HK-2 (cell line): ENCODE measurements around the gene OR2B3.
A peak's percentile ranks its signal among the peaks of the same experiment; 100 is the strongest.
"Not testable (repeated sequence)": the region's sequence is repeated elsewhere in the genome, so short reads cannot be mapped to it uniquely, and the experiment has no call there.

Experiments used
- DNase-seq: peaks from one replicate; pipeline ENCODE4 v3.0.0-alpha.2; 2018; ENCODE audit not compliant: unreplicated experiment

The OR2B3 gene

GRCh38 chr6:29087213-29087612 lies at the start of gene OR2B3:
TSS of gene OR2B3 (minus strand) at chr6:29087313. CDS start at chr6:29087248, 65 bp downstream.
- DNase-seq: no peak

GRCh38 chr6:29131691-29132090 lies 44.6 kb upstream of the OR2B3 start:
- no peak for DNase-seq

GRCh38 chr6:29130644-29131043 lies 43.5 kb upstream of the OR2B3 start:
- no peak for DNase-seq

GRCh38 chr6:29129326-29130012 lies 42.4 kb upstream of the OR2B3 start:
- DNase-seq: no peak

GRCh38 chr6:29114964-29115363 lies 27.9 kb upstream of the OR2B3 start:
- DNase-seq: not testable (repeated sequence)

GRCh38 chr6:29112135-29112534 lies 25.0 kb upstream of the OR2B3 start:
- no peak for DNase-seq

GRCh38 chr6:29107758-29108157 lies 20.6 kb upstream of the OR2B3 start, which contains the start of gene OR2J3:
TSS of gene OR2J3 (plus strand) at chr6:29108058. CDS start at chr6:29111891, 3,833 bp downstream.
- no peak for DNase-seq

GRCh38 chr6:29099190-29099589 lies 12.1 kb upstream of the OR2B3 start, which contains the start of gene OR2J1:
TSS of gene OR2J1 (plus strand) at chr6:29099490. CDS start at chr6:29100943, 1,453 bp downstream.
- DNase-seq: no peak

- DNase-seq: no peak
Measured at GRCh38 chr6:29097803-29098202, 10.7 kb upstream of the OR2B3 start.

- DNase-seq: no peak
Measured at GRCh38 chr6:29092957-29093356, 5.8 kb upstream of the OR2B3 start.

- no peak for DNase-seq
Measured at GRCh38 chr6:29082457-29082856, 4.7 kb downstream of the OR2B3 start.

- no peak for DNase-seq
Measured at GRCh38 chr6:29081312-29081711, 5.8 kb downstream of the OR2B3 start.

GRCh38 chr6:29079203-29079602 lies 7.9 kb downstream of the OR2B3 start:
- no peak for DNase-seq

GRCh38 chr6:29071831-29072723 lies 15.0 kb downstream of the OR2B3 start:
- peak; percentile 14 for DNase-seq

GRCh38 chr6:29051680-29052079 lies 35.4 kb downstream of the OR2B3 start:
- no peak for DNase-seq

- no peak for DNase-seq
Measured at GRCh38 chr6:29045075-29045474, 42.0 kb downstream of the OR2B3 start, which contains the start of gene OR2W1. TSS of gene OR2W1 (minus strand) at chr6:29045175. CDS start at chr6:29045175, 0 bp downstream.
